ENCODE measurements around the gene DSG3. TPM values are rescaled to one million over a fixed set of nuclear protein-coding genes. Genes with fewer than 3 reads are reported as not detected.
"Not testable (repeated sequence)": the region's sequence is repeated elsewhere in the genome, so short reads cannot be mapped to it uniquely, and the experiment has no call there.

DSG3 gene
- total RNA-seq, 2 donors from 2014 or later, result not detected

DNA sequence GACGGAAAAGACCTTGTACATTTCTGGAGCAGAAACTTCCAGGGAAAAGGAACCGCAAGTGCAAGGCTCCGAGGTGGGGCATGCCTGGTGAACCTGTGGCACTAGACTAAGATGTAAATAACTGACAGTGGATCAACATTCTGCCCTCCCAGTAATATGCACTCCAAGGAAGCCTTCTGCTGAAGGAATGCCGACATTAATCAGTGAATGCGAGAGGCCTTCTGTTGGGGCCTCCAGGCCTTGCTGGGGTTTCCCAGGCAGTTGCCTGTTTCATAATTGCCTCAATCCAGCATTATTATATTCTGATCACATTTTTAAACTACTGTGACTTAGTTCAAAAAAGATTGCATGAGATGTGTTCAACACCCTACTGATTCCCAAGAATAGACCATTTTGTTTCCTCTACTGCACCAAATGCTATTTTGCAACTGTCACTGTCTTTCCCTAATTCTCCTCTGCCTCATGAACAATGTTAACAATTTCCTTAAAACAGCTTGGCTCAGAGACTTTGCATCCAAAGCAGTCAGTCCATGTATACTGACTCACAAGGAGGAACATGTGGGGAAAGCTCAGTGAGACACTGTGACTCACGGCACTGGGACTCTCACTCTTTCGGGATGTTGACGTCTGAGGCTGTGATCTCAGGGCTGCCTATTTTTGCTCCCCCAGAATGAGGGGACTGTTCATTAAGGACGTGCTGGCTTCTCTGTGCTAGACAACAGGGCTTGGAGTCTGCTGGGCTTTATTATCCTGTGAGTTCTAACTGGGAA is 39.9 kb downstream of the DSG3 start:
- ATAC-seq (no peak), DNase-seq (no peak)
- intact Hi-C loops (cut with DNase I), result no loop called here

GRCh38 chr18:31489311-31489710 is 41.8 kb downstream of the DSG3 start:
- DNase-seq, result no peak
- no peak for ATAC-seq
- intact Hi-C loops (cut with DNase I), result no loop called here

DNA sequence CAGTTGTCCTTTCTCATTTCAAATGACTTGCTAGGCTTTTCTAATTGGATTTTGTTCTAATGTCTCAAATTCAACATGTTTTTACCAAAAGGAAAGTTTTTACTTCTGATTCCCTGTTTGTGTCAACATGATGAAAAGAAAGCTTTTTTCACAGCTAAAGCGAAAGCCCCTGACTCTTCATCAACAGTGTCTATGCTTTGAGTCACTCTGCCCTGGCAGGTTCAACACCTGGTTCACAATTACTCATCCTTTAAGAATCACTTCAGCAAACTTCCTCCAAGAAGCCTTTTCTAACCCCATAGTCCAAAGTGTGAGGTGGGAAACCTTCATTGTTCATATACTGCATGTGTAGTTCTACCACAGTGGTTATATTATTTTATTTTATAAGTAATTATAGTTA is 42.8 kb downstream of the DSG3 start:
- intact Hi-C loops (cut with DNase I), result no loop called here
- ATAC-seq (peak in 1 of 2 donors; percentile 39), DNase-seq (no peak)

- intact Hi-C loops (cut with DNase I), result no loop called here
- no peak for DNase-seq
- peak in 1 of 2 donors; percentile 17 for ATAC-seq
Measured at GRCh38 chr18:31490833-31491232, 43.3 kb downstream of the DSG3 start.

- DNase-seq (no peak), ATAC-seq (no peak)
- intact Hi-C loops (cut with DNase I), result no loop called here
Measured at GRCh38 chr18:31491586-31491985, 44.0 kb downstream of the DSG3 start.

DNA sequence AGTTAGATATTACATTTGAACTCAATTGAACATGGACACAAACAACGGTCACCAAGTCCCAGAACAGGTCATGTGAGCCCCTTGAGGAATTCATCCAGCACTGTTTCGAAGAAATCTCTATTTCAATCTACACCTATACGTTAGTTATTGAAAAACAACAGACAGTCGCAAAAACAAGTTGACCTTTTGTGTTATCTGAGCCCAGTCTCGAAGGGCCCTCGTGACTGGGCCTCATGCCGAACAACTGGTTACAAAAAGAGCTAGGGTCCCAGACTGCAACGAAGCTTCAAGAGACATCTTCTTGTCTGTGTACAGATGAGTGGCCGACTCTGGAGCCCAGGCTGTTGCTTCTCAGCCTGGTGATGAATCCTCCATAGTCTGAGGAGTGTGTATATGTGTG is 45.1 kb downstream of the DSG3 start:
- intact Hi-C loops (cut with DNase I), result no loop called here
- DNase-seq, result no peak
- ATAC-seq, result no peak

- DNase-seq (no peak), ATAC-seq (no peak)
- intact Hi-C loops (cut with DNase I), result no loop called here
Measured at GRCh38 chr18:31493171-31493570, 45.6 kb downstream of the DSG3 start.

- intact Hi-C loops (cut with DNase I), result no loop called here
- ATAC-seq (no peak), DNase-seq (no peak)
Measured at GRCh38 chr18:31493941-31494340, 46.4 kb downstream of the DSG3 start.

- DNase-seq, ATAC-seq: not testable (repeated sequence)
- intact Hi-C loops (cut with DNase I), result loop anchor here in 1 of 2 donors (5.0 kb wide), 1 partner anchor 217 kb away; no protein-coding TSS in a partner anchor
Measured at GRCh38 chr18:31494705-31495244, 47.2 kb downstream of the DSG3 start.

GRCh38 chr18:31497404-31497835 is 49.9 kb downstream of the DSG3 start:
- DNase-seq (peak; percentile 23), ATAC-seq (peak in 1 of 2 donors; percentile 52)
- intact Hi-C loops (cut with DNase I), result loop anchor here in 1 of 2 donors (5.0 kb wide), 1 partner anchor 220 kb away; no protein-coding TSS in a partner anchor

GRCh38 chr18:31497836-31498573 is 50.5 kb downstream of the DSG3 start, which contains the start of gene DSG2:
Gene DSG2, plus strand, starts transcription at chr18:31498177. Its CDS starts 75 bp downstream, at chr18:31498252.
- intact Hi-C loops (cut with DNase I), result loop anchor here in 1 of 2 donors (5.0 kb wide), 1 partner anchor 221 kb away; no protein-coding TSS in a partner anchor
- DNase-seq (peak; percentile 74), ATAC-seq (peak; percentile 98)

GRCh38 chr18:31498574-31499524 is 51.3 kb downstream of the DSG3 start:
- no peak for DNase-seq
- ATAC-seq, result no peak
- intact Hi-C loops (cut with DNase I), result loop anchor here in 1 of 2 donors (5.0 kb wide), 1 partner anchor 222 kb away; no protein-coding TSS in a partner anchor

- ATAC-seq (no peak), DNase-seq (no peak)
- intact Hi-C loops (cut with DNase I), result loop anchor here (10.0 kb wide), 2 partner anchors 75 to 255 kb away; no protein-coding TSS in a partner anchor
Measured at GRCh38 chr18:31500051-31500688, 52.6 kb downstream of the DSG3 start.

DNA sequence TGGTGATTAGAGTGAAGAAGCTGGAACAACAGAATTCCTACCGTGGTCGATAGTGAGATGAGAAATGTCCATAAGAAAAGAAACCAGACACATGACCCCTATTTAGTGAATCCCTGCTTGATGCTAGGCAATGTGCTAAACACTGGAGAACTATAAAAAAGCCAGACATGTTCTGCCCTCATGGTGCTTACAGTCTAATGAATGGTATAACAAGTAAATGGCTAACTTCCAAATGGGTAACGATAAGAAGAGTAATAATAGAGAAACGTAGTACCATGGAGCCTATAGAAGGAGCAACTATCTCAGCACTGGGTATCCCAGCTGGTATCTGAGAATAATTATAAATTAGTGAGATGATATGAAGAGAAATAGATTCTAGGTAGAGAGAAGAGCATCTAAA is 55.5 kb downstream of the DSG3 start:
- no peak for DNase-seq
- ATAC-seq, result no peak
- intact Hi-C loops (cut with DNase I), result loop anchor here (10.0 kb wide), 2 partner anchors 78 to 258 kb away; no protein-coding TSS in a partner anchor

DNA sequence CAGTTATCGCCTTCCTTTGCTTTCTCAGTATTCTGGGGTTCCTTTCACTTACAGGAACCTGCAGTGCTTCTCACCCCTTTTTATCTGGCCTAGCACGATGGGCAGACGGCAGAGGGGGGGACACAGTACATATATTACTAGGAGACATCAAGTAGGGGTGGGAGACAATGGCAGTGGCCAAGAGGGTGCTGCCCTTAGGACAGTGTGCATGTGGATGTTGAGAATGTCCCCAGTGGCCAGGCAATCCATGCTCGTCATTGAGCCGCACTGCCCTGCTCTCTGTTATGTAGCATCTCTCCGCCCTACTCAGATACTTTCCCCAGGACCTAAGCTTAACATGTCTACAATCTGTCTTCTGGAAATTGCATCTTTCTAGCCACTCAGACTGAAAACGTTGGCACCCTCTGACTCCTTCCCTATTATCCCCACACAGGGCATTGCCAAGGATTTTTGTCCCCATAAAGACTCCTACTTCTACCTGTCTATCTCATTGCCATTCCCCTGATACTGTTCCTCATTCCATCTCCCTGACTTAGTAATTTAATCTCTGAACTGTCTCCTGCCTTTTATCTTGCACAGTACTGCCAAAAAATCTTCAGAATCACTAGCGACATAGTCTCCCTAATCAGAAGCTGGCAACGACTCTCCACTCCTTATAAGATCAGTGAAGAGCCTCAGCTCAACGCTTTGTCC is 57.1 kb downstream of the DSG3 start:
- intact Hi-C loops (cut with DNase I), result loop anchor here (5.0 to 10.0 kb wide), 3 partner anchors 80 to 407 kb away; no protein-coding TSS in a partner anchor

GRCh38 chr18:31505156-31505555 is 57.6 kb downstream of the DSG3 start:
- ATAC-seq (no peak), DNase-seq (no peak)
- intact Hi-C loops (cut with DNase I), result loop anchor here (5.0 to 10.0 kb wide), 3 partner anchors 80 to 408 kb away; no protein-coding TSS in a partner anchor

More for the DNA sequence above, 57.1 kb downstream of the DSG3 start:
- ATAC-seq (peak; percentile 27 to 59), DNase-seq (no peak)

Measured in left cardiac atrium (tissue), 4 donors.